ENCODE data around the gene PTGER3. TPM values are rescaled to one million over a fixed set of nuclear protein-coding genes. Genes with fewer than 3 reads are reported as not detected.
"Not testable (repeated sequence)": the region's sequence is repeated elsewhere in the genome, so short reads cannot be mapped to it uniquely, and the experiment has no call there.

Gene PTGER3
- total RNA-seq, 1 donor from 2014 or later = 2.6 TPM

DNA sequence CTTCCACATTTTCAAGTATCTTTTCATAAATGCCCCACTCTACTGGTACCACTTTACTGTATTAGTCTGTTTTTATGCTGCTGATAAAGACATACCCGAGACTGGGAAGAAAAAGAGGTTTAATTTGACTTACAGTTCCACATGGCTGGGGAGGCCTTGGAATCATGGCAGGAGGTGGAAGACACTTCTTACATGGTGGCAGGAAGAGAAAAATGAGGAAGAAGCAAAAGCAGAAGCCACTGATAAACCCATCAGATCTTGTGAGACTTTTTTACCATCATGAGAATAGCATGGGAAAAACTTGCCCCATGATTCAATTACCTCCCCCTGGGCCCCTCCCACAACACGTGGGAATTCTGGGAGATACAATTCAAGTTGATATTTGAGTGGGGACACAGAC, 107.2 kb downstream of the PTGER3 start:
- not testable (repeated sequence) for H3K9ac ChIP-seq (ENCODE audit: low read depth in 1 of 3, low read length in 3 of 3); H3K27me3 ChIP-seq (ENCODE audit: control insufficient read depth in 3 of 3, insufficient read depth in 3 of 3, low read length in 3 of 3); H3K4me1 ChIP-seq (ENCODE audit: control insufficient read depth in 3 of 3, insufficient read depth in 3 of 3, low read length in 3 of 3); H3K36me3 ChIP-seq (ENCODE audit: control insufficient read depth in 3 of 3, insufficient read depth in 3 of 3, low read length in 3 of 3); H3K27ac ChIP-seq (ENCODE audit: low read depth, low read length); H3K9me3 ChIP-seq (ENCODE audit: control insufficient read depth in 3 of 3, low read length in 3 of 3); H3K4me3 ChIP-seq (ENCODE audit: low read length in 3 of 3)

DNA sequence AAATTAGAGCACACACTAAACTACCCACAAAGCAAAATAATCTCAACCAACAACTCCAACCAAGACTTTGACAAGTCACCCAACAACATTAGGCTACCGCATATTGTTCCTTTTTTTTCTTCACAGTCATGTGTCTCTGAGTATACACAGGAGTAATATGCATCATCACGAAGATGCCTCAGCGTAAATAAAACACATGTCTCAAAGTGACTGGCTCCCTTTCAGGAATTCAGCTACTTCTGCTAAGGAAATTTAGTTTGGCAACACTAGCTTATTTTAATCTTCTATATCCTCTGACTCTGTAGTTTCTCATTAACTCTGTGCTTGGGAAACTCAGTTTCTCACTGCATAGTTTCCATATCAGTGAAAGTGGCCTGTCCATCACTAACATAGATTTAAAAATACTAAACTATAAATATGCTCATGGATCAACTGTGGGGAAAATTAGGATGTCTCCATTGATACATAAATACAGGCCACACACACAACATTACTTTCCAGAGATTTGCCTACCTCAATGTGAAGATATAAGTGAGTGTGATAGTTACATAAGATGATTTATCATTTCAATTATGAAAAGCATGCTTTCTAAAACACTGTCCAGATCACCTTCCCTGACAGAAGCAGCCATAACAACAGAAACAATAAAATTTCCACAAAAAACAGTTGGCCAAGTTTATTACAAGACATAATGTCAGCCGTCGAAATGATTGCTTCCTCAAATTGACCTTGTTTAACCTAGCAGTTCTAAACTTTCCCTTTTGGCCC, 113.2 kb downstream of the PTGER3 start:
- no peaks in the 10 kb centered on the region for H3K27me3 ChIP-seq (ENCODE audit: control insufficient read depth in 3 of 3, insufficient read depth in 3 of 3, low read length in 3 of 3)
- no peaks in the 10 kb centered on the region for H3K4me1 ChIP-seq (ENCODE audit: control insufficient read depth in 3 of 3, insufficient read depth in 3 of 3, low read length in 3 of 3)
- H3K36me3 ChIP-seq (ENCODE audit: control insufficient read depth in 3 of 3, insufficient read depth in 3 of 3, low read length in 3 of 3) = no peaks in the 10 kb centered on the region
- H3K27ac ChIP-seq (ENCODE audit: low read depth, low read length) = no peak overlapping the region
- no peak overlapping the region for H3K4me3 ChIP-seq (ENCODE audit: low read length in 3 of 3)
- H3K9me3 ChIP-seq (ENCODE audit: control insufficient read depth in 3 of 3, low read length in 3 of 3) = no peaks in the 10 kb centered on the region
- H3K9ac ChIP-seq (ENCODE audit: low read depth in 1 of 3, low read length in 3 of 3) = no peak overlapping the region

DNA sequence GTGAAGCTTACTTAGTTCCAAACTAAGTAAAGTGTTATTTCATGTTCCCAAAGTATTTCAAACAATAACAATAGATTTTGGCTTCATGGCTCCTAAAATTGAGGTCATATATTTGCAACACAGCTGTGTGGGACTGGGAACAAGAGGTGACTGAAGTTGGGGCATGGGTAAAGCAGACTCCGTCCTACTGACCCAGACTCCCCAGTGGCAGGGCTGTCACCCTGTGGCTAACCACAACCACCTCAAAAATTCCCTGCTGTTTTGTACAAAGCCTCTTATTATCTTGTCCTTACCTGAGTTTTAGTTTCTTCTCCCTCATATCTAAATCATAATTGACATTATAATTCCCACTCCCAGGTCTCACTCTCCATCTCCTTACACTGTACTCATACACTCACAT, 117.6 kb downstream of the PTGER3 start:
- Histone ChIP-seq H3K9ac (ENCODE audit: low read depth in 1 of 3, low read length in 3 of 3) (no peak overlapping the region), H3K4me1 (ENCODE audit: control insufficient read depth in 3 of 3, insufficient read depth in 3 of 3, low read length in 3 of 3) (no peaks in the 10 kb centered on the region), H3K27me3 (ENCODE audit: control insufficient read depth in 3 of 3, insufficient read depth in 3 of 3, low read length in 3 of 3) (no peaks in the 10 kb centered on the region), H3K36me3 (ENCODE audit: control insufficient read depth in 3 of 3, insufficient read depth in 3 of 3, low read length in 3 of 3) (no peaks in the 10 kb centered on the region), H3K9me3 (ENCODE audit: control insufficient read depth in 3 of 3, low read length in 3 of 3) (no peaks in the 10 kb centered on the region), H3K4me3 (ENCODE audit: low read length in 3 of 3) (no peak overlapping the region), H3K27ac (ENCODE audit: low read depth, low read length) (no peak overlapping the region)

DNA sequence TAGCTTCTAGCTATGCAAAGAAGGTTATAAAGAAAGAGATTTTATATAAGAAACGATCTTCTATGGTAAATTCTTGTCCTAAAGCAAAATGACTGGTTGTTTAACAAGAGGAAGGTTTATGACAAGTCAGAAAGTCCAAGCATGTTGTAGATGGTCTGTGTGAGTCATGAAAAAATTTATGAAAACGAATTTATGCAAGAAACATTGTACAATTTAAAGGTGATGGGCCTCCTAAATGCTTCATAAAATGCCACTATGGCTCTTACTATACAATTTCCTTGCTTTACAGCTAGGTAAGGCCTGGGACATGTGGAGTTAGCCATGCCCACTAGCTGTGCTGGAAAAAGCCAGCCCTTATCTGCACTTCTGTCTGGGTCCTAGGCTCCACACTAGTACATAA, 125.4 kb downstream of the PTGER3 start:
- Histone ChIP-seq H3K4me3 (ENCODE audit: low read length in 3 of 3) (no peak overlapping the region), H3K27ac (ENCODE audit: low read depth, low read length) (no peak overlapping the region), H3K9ac (ENCODE audit: low read depth in 1 of 3, low read length in 3 of 3) (no peak overlapping the region), H3K36me3 (ENCODE audit: control insufficient read depth in 3 of 3, insufficient read depth in 3 of 3, low read length in 3 of 3) (no peaks in the 10 kb centered on the region), H3K9me3 (ENCODE audit: control insufficient read depth in 3 of 3, low read length in 3 of 3) (peaks cover 0 to 2% (median 0%) of the 10 kb centered on the region in 3 donors), H3K4me1 (ENCODE audit: control insufficient read depth in 3 of 3, insufficient read depth in 3 of 3, low read length in 3 of 3) (no peaks in the 10 kb centered on the region), H3K27me3 (ENCODE audit: control insufficient read depth in 3 of 3, insufficient read depth in 3 of 3, low read length in 3 of 3) (no peaks in the 10 kb centered on the region)

Small RNA genes lying within 50 kb of the gene (small RNA-seq; reads per million reads assigned to genes)
- 1,353 reads per million, percentile 99 among the genes with 10 or more reads in this experiment for gene MIR186

Other genes starting within 250 kb of the PTGER3 start
- 39.7 TPM for gene ZRANB2, start 33.2 kb upstream of the PTGER3 start, total RNA-seq

All from skeletal muscle tissue (tissue), 5 donors.